ENCODE data around the gene ESR2.
"Not testable (repeated sequence)": the region's sequence is repeated elsewhere in the genome, so short reads cannot be mapped to it uniquely, and the experiment has no call there.

Gene ESR2

GRCh38 chr14:64191756-64192155, 102.4 kb downstream of the ESR2 start:
- Histone ChIP-seq H3K9ac (ENCODE audit: low read depth in 1 of 2, low read length in 2 of 2) (no peak overlapping the region), H3K36me3 (ENCODE audit: control insufficient read depth in 1 of 2, insufficient read depth in 2 of 2, low read length in 2 of 2) (peaks cover 11 to 62% of the 10 kb centered on the region in 2 donors), H3K4me3 (ENCODE audit: low read depth in 1 of 2, low read length in 2 of 2) (no peak overlapping the region), H3K9me3 (ENCODE audit: control insufficient read depth in 1 of 2, low read length in 2 of 2) (no peaks in the 10 kb centered on the region), H3K4me1 (ENCODE audit: control insufficient read depth in 1 of 2, insufficient read depth in 2 of 2, low read length in 2 of 2) (peaks cover 4 to 6% of the 10 kb centered on the region in 2 donors), H3K27me3 (ENCODE audit: control insufficient read depth in 1 of 2, insufficient read depth in 2 of 2, low read length in 2 of 2) (no peaks in the 10 kb centered on the region), H3K27ac (ENCODE audit: low read depth, low read length) (no peak overlapping the region)

DNA sequence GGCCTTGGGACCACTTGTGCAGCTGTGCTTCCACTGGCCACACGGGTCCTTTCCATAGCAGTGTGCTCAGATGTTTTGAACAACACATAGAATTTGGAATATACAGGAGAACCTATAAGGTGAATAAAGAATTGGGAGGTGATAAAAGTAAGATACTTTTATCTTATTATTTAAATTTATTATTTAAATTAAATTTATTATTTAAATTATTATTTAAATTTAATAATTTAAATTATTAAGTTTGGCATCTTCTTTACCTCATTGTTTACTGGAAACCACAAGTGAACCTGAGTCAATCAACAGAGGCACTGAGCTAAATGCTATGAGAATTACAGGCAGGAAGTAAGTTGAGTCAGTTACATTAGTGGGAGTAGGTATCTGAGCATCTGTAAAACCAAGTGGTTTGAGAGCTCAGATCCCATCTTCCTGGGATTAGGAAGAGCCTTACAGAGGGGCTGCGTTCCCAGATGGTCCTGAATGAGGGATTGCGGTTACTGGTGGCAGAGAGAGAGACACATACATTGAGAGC, 103.1 kb downstream of the ESR2 start:
- peaks cover 4 to 6% of the 10 kb centered on the region in 2 donors for H3K4me1 ChIP-seq (ENCODE audit: control insufficient read depth in 1 of 2, insufficient read depth in 2 of 2, low read length in 2 of 2)
- H3K27me3 ChIP-seq (ENCODE audit: control insufficient read depth in 1 of 2, insufficient read depth in 2 of 2, low read length in 2 of 2) = no peaks in the 10 kb centered on the region
- no peaks in the 10 kb centered on the region for H3K9me3 ChIP-seq (ENCODE audit: control insufficient read depth in 1 of 2, low read length in 2 of 2)
- no peak overlapping the region for H3K4me3 ChIP-seq (ENCODE audit: low read depth in 1 of 2, low read length in 2 of 2)
- no peak overlapping the region for H3K27ac ChIP-seq (ENCODE audit: low read depth, low read length)
- H3K36me3 ChIP-seq (ENCODE audit: control insufficient read depth in 1 of 2, insufficient read depth in 2 of 2, low read length in 2 of 2) = peaks cover 14 to 68% of the 10 kb centered on the region in 2 donors
- H3K9ac ChIP-seq (ENCODE audit: low read depth in 1 of 2, low read length in 2 of 2) = no peak overlapping the region

GRCh38 chr14:64187331-64187730, 106.8 kb downstream of the ESR2 start:
- Histone ChIP-seq H3K36me3 (ENCODE audit: control insufficient read depth in 1 of 2, insufficient read depth in 2 of 2, low read length in 2 of 2) (peaks cover 22 to 63% of the 10 kb centered on the region in 2 donors), H3K9ac (ENCODE audit: low read depth in 1 of 2, low read length in 2 of 2) (no peak overlapping the region), H3K27me3 (ENCODE audit: control insufficient read depth in 1 of 2, insufficient read depth in 2 of 2, low read length in 2 of 2) (no peaks in the 10 kb centered on the region), H3K4me1 (ENCODE audit: control insufficient read depth in 1 of 2, insufficient read depth in 2 of 2, low read length in 2 of 2) (no peaks in the 10 kb centered on the region), H3K9me3 (ENCODE audit: control insufficient read depth in 1 of 2, low read length in 2 of 2) (no peaks in the 10 kb centered on the region), H3K27ac (ENCODE audit: low read depth, low read length) (no peak overlapping the region), H3K4me3 (ENCODE audit: low read depth in 1 of 2, low read length in 2 of 2) (no peak overlapping the region)

- Histone ChIP-seq H3K36me3 (ENCODE audit: control insufficient read depth in 1 of 2, insufficient read depth in 2 of 2, low read length in 2 of 2) (peaks cover 23 to 57% of the 10 kb centered on the region in 2 donors), H3K27me3 (ENCODE audit: control insufficient read depth in 1 of 2, insufficient read depth in 2 of 2, low read length in 2 of 2) (no peaks in the 10 kb centered on the region), H3K27ac (ENCODE audit: low read depth, low read length) (no peak overlapping the region), H3K9me3 (ENCODE audit: control insufficient read depth in 1 of 2, low read length in 2 of 2) (no peaks in the 10 kb centered on the region), H3K4me1 (ENCODE audit: control insufficient read depth in 1 of 2, insufficient read depth in 2 of 2, low read length in 2 of 2) (no peaks in the 10 kb centered on the region), H3K9ac (ENCODE audit: low read depth in 1 of 2, low read length in 2 of 2) (no peak overlapping the region), H3K4me3 (ENCODE audit: low read depth in 1 of 2, low read length in 2 of 2) (no peak overlapping the region)
Observed at GRCh38 chr14:64186231-64187129, 107.7 kb downstream of the ESR2 start.

GRCh38 chr14:64185184-64185583, 109.0 kb downstream of the ESR2 start:
- Histone ChIP-seq H3K27ac (ENCODE audit: low read depth, low read length) (no peak overlapping the region), H3K36me3 (ENCODE audit: control insufficient read depth in 1 of 2, insufficient read depth in 2 of 2, low read length in 2 of 2) (peaks cover 23 to 55% of the 10 kb centered on the region in 2 donors), H3K4me3 (ENCODE audit: low read depth in 1 of 2, low read length in 2 of 2) (no peak overlapping the region), H3K4me1 (ENCODE audit: control insufficient read depth in 1 of 2, insufficient read depth in 2 of 2, low read length in 2 of 2) (no peaks in the 10 kb centered on the region), H3K9me3 (ENCODE audit: control insufficient read depth in 1 of 2, low read length in 2 of 2) (no peaks in the 10 kb centered on the region), H3K9ac (ENCODE audit: low read depth in 1 of 2, low read length in 2 of 2) (no peak overlapping the region), H3K27me3 (ENCODE audit: control insufficient read depth in 1 of 2, insufficient read depth in 2 of 2, low read length in 2 of 2) (no peaks in the 10 kb centered on the region)

GRCh38 chr14:64184103-64184729, 110.0 kb downstream of the ESR2 start:
- peaks cover 23 to 46% of the 10 kb centered on the region in 2 donors for H3K36me3 ChIP-seq (ENCODE audit: control insufficient read depth in 1 of 2, insufficient read depth in 2 of 2, low read length in 2 of 2)
- no peak overlapping the region for H3K4me3 ChIP-seq (ENCODE audit: low read depth in 1 of 2, low read length in 2 of 2)
- H3K9me3 ChIP-seq (ENCODE audit: control insufficient read depth in 1 of 2, low read length in 2 of 2) = no peaks in the 10 kb centered on the region
- H3K27me3 ChIP-seq (ENCODE audit: control insufficient read depth in 1 of 2, insufficient read depth in 2 of 2, low read length in 2 of 2) = no peaks in the 10 kb centered on the region
- H3K27ac ChIP-seq (ENCODE audit: low read depth, low read length) = no peak overlapping the region
- no peaks in the 10 kb centered on the region for H3K4me1 ChIP-seq (ENCODE audit: control insufficient read depth in 1 of 2, insufficient read depth in 2 of 2, low read length in 2 of 2)
- H3K9ac ChIP-seq (ENCODE audit: low read depth in 1 of 2, low read length in 2 of 2) = no peak overlapping the region

- not testable (repeated sequence) for H3K9ac ChIP-seq (ENCODE audit: low read depth in 1 of 2, low read length in 2 of 2); H3K9me3 ChIP-seq (ENCODE audit: control insufficient read depth in 1 of 2, low read length in 2 of 2); H3K4me1 ChIP-seq (ENCODE audit: control insufficient read depth in 1 of 2, insufficient read depth in 2 of 2, low read length in 2 of 2); H3K27me3 ChIP-seq (ENCODE audit: control insufficient read depth in 1 of 2, insufficient read depth in 2 of 2, low read length in 2 of 2); H3K27ac ChIP-seq (ENCODE audit: low read depth, low read length); H3K4me3 ChIP-seq (ENCODE audit: low read depth in 1 of 2, low read length in 2 of 2)
- peaks cover 21 to 43% of the 10 kb centered on the region in 2 donors for H3K36me3 ChIP-seq (ENCODE audit: control insufficient read depth in 1 of 2, insufficient read depth in 2 of 2, low read length in 2 of 2)
Observed at GRCh38 chr14:64182908-64183307, 111.3 kb downstream of the ESR2 start.

DNA sequence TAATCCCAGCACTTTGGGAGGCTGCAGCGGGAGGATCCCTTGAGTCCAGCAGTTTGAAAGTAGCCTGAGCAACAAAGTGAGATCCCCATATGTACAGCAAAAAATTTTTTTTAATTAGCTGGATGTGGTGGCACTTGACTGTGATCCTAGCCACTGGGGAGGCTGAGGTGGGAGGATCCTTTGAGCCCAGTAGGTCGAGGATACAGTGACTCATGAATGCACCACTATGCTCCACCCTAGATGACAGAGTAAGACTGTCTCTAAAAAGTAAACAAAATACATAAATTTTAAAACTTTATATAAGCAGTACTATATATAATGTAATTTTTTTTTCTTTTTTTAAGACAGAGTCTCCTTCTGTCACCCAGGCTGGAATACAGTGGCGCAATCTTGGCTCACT, 115.4 kb downstream of the ESR2 start:
- no peaks in the 10 kb centered on the region for H3K9me3 ChIP-seq (ENCODE audit: control insufficient read depth in 1 of 2, low read length in 2 of 2)
- no peak overlapping the region for H3K4me3 ChIP-seq (ENCODE audit: low read depth in 1 of 2, low read length in 2 of 2)
- peaks cover 17 to 41% of the 10 kb centered on the region in 2 donors for H3K36me3 ChIP-seq (ENCODE audit: control insufficient read depth in 1 of 2, insufficient read depth in 2 of 2, low read length in 2 of 2)
- H3K27ac ChIP-seq (ENCODE audit: low read depth, low read length) = no peak overlapping the region
- no peaks in the 10 kb centered on the region for H3K27me3 ChIP-seq (ENCODE audit: control insufficient read depth in 1 of 2, insufficient read depth in 2 of 2, low read length in 2 of 2)
- no peak overlapping the region for H3K9ac ChIP-seq (ENCODE audit: low read depth in 1 of 2, low read length in 2 of 2)
- H3K4me1 ChIP-seq (ENCODE audit: control insufficient read depth in 1 of 2, insufficient read depth in 2 of 2, low read length in 2 of 2) = no peaks in the 10 kb centered on the region

DNA sequence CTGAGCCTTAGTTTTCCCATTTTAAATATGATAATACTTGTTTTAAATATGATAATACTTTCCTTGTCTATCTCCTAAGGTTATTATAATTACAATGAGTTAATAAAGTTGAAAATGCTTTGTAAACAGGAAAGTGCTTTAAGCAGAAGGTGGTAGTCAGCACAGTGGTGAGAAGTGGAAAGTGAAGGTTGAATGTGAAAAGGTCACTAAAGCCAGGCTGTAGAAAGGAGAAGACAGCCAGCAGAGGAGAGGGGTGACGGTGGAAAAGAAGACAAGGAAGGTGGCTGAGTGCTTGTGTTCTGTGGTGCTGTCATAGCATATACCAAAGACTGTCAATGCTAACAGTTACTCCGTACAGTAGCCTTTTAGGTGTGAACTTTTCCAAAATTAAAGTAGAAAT, 117.8 kb downstream of the ESR2 start:
- peaks cover 15 to 57% of the 10 kb centered on the region in 2 donors for H3K36me3 ChIP-seq (ENCODE audit: control insufficient read depth in 1 of 2, insufficient read depth in 2 of 2, low read length in 2 of 2)
- H3K4me3 ChIP-seq (ENCODE audit: low read depth in 1 of 2, low read length in 2 of 2) = no peak overlapping the region
- H3K27me3 ChIP-seq (ENCODE audit: control insufficient read depth in 1 of 2, insufficient read depth in 2 of 2, low read length in 2 of 2) = no peaks in the 10 kb centered on the region

More for the DNA sequence above, 117.8 kb downstream of the ESR2 start:
- Histone ChIP-seq H3K9ac (ENCODE audit: low read depth in 1 of 2, low read length in 2 of 2) (no peak overlapping the region), H3K9me3 (ENCODE audit: control insufficient read depth in 1 of 2, low read length in 2 of 2) (no peaks in the 10 kb centered on the region), H3K27ac (ENCODE audit: low read depth, low read length) (no peak overlapping the region), H3K4me1 (ENCODE audit: control insufficient read depth in 1 of 2, insufficient read depth in 2 of 2, low read length in 2 of 2) (no peaks in the 10 kb centered on the region)
